GM12801 (cell line): ENCODE results near the gene TMEM82.

Experiments used
- CTCF ChIP-seq: IDR thresholded peaks from one replicate; pipeline ENCODE4 v1.5.1; 2011; ENCODE audit warnings: control low read depth; ENCODE audit not compliant: insufficient read length; ENCODE audit errors: extremely low read depth

The TMEM82 gene

DNA sequence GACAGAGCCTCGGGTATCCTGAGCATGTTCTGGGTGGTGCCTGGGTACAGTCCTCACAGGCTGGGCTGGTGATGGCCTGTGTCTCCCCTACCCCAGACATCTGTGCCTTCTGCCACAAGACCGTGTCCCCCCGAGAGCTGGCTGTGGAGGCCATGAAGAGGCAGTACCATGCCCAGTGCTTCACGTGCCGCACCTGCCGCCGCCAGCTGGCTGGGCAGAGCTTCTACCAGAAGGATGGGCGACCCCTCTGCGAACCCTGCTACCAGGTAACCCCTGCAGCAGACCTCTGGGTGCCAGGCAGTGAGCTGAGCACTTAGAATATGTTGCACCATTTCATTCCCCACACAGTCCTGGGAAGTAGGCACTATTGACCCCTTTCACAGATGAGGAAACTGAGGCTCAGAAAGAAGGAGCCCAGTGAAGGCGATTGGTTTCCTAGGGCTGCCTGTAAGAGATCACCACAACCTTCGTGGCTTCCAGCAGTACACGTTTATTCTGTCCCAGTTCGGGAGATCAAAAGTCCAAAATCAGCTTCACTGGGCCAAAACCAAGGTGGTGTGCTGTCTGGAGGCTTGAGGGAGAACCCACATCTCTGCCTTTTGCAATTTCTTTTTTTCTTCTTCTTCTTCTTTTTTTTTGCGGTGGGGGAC lies 28.1 kb downstream of the TMEM82 start:
- no peak for TF ChIP-seq CTCF

GRCh38 chr1:15771836-15772515 lies 29.7 kb downstream of the TMEM82 start:
- no peak for TF ChIP-seq CTCF

GRCh38 chr1:15775706-15776105 lies 33.4 kb downstream of the TMEM82 start:
- no peak for TF ChIP-seq CTCF

- TF ChIP-seq CTCF: no peak
Observed at GRCh38 chr1:15777909-15778707, 35.8 kb downstream of the TMEM82 start.

GRCh38 chr1:15785683-15786082 lies 43.4 kb downstream of the TMEM82 start:
- TF ChIP-seq CTCF: no peak

GRCh38 chr1:15786581-15786980 lies 44.3 kb downstream of the TMEM82 start:
- TF ChIP-seq CTCF: no peak

DNA sequence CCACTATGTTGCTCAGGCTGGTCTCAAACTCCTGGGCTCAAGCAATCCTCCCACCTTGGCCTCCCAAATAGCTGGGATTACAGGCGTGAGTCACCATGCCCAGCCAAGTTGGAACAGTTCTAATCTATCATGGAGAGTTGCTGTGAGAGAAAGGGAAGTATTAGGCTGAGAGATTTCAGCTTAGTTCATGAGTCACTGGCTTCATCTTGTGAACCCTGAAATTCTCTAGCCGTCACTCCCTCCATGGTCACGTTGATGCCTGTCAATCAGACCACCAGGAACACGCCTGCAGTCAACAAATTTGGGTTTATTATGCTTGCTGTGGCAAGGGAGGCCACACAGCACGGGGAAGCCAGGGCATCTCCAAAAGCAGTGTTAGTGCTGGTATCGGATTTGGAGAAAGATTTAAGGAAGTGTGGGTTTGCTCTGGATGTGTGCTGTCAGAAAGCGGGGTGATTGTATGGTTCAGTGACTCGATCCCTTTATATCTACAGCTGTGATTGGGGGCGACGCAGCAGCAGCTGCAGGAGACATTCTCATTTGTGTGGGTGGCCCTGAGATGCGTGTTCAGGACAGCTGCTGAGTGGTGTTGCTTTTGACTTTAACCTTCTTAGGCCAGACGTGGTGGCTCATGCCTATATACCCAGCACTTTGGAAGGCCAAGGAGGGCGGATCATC lies 46.5 kb downstream of the TMEM82 start:
- TF ChIP-seq CTCF: no peak
